GM12801 (cell line): ENCODE measurements around the gene TERT.

Source experiments
- CTCF ChIP-seq: IDR thresholded peaks from one replicate; pipeline ENCODE4 v1.5.1; 2011; ENCODE audit warnings: control low read depth; ENCODE audit not compliant: insufficient read length; ENCODE audit errors: extremely low read depth

Gene TERT

DNA sequence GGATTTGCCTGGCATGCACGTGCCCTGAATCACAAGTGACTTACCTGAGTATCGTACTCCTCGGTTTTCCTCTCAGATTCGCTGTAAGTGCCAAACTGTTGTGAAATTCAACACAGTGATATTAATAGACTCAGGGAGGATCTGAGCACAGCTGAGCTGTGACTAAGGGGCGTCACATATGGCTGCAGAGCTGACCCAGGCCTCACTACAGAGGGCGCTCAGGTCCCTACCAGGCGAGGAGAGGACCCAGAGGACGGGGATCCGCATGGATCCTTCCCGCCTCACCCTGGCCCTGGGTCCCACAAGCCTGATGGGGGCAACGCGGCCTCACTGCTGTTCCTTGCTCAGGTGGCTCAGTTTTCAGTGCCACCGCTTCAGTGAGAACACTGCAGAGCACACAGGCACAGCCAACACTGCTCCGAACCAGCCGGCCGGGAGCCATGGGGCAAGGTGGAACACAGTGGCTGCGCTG, 29.9 kb upstream of the TERT start:
- no peak for TF ChIP-seq CTCF

- no peak for TF ChIP-seq CTCF
Measured at GRCh38 chr5:1324301-1324700, 29.4 kb upstream of the TERT start.

GRCh38 chr5:1323803-1324173, 28.9 kb upstream of the TERT start:
- no peak for TF ChIP-seq CTCF

DNA sequence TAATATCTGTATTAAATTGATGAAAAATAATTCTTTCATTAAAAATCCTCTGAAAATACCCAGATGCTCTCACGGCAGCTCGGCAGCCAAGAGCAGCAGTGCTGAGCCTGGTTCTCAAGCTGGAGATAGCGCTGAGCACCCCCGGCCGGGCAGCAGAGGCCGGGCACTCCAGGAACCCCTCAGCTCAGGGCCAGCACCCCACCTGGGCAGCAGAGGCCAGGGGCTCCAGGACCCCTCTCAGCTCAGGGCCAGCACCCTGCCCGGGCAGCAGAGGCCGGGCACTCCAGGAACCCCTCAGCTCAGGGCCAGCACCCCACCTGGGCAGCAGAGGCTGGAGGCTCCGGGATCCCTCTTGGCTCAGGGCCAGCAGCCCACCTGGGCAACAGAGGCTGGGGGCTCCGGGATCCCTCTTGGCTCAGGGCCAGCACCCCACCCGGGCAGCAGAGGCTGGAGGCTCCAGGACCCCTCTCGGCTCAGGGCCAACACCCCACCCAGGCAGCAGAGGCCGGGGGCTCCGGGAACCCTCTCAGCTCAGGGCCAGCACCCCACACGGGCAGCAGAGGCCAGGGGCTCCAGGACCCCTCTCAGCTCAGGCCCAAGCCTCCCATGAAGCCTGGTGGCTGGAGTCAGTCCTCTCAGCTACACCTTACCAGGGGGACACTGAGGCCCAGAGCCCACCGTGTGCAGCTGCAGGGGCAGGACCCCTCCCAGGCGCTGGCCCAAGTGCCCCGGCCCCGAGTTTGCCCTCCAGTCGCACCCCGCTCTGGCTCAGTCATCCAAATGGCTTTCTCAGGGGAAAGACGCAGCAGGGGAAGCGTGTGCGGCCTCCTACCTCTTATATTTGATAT, 28.3 kb upstream of the TERT start:
- no peak for TF ChIP-seq CTCF

DNA sequence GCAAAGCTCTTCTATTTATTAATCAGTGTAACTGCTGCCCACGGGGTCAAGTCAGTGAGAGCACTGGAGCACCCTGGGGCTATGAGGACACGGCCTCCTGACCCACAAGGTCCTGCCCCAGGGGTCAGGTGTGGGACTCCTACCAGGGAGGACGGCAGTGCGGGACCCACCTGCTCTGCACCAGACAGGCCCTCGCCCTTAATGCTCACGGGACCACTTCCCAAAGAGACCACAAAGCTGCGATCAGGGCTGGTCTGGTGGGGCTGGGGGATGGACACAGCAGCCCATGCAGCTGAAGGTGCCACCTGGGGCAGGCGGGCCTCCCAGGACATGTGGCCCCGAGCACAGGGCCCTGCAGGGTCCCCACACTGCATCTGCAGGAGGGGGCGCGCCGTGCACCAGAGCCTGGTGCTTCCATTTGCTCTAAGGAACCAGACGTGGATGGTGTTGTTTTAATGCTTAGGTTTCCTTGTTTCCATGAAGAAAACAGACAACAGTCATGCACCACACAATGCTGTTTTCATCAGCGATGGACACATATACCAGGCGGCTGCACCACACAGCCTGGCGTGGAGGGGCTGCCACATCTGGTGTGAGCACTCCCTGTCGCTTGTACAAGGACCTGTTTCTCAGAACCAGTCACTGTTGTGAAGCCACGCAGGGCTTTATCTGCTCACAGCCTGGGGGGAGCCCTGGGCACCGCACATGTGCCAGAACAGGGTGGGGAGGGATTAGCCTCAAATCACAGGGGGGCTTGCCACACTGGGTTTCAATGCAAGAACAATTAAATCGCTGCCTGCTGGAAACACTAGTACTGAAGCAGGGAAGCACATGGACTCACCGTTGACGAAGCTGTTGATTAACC, 27.4 kb upstream of the TERT start:
- no peak for TF ChIP-seq CTCF

GRCh38 chr5:1321576-1321975, 26.7 kb upstream of the TERT start:
- no peak for TF ChIP-seq CTCF
